SK-N-SH (cell line): Measurements from ENCODE around the gene CACNA2D3. TPM values are rescaled to one million over a fixed set of nuclear protein-coding genes. Genes with fewer than 3 reads are reported as not detected.

Source experiments
- CTCF ChIA-PET: fragments of 300-600, 350-600 bp; formaldehyde crosslinking; extraction: SDS; loops from one replicate; lab custom pipeline; 2021; lab: Yijun Ruan, JAX
- POLR2A ChIA-PET: fragments of 350-600 bp; sonication (Branson Sonifier 250); formaldehyde crosslinking; extraction: SDS; loops from one replicate; lab custom pipeline; 2020; ENCODE audit warnings: antibody characterized with exemption, inconsistent platforms; lab: Yijun Ruan, JAX
- DNase-seq: peaks from one replicate; pipeline ENCODE4 v3.0.0; 2012
- H2AFZ ChIP-seq: fragments of 200-600 bp; sonication (generic); 2 replicates; pipeline ENCODE4 v1.8.1; 2016; ENCODE audit warnings: antibody characterized with exemption, mild to moderate bottlenecking, low read depth
- H3F3A ChIP-seq: fragments of 200-600 bp; sonication (generic); replicated peaks from 2 replicates; pipeline ENCODE3; 2016; ENCODE audit warnings: antibody characterized with exemption, mild to moderate bottlenecking; ENCODE audit not compliant: insufficient read depth
- H3K27ac ChIP-seq, 2 experiments: fragments of 200-500 bp in 1 of 2; fragments of 200-600 bp in 1 of 2; sonication (Bioruptor generic) in 1 of 2; sonication (generic), shearing (Covaris generic) in 1 of 2; 2 replicates each; pipeline versions ENCODE4 v1.5.1 to v1.6.1; 2014 to 2016; ENCODE audit warnings: low read depth in 2 of 2, inconsistent platforms in 1 of 2, low read length in 1 of 2, mild to moderate bottlenecking in 1 of 2, mixed read lengths in 1 of 2
- H3K27me3 ChIP-seq: fragments of 200-600 bp; sonication (generic), shearing (Covaris generic); 2 replicates; pipeline ENCODE4 v1.6.1; 2016; ENCODE audit warnings: mixed run types; ENCODE audit not compliant: insufficient read depth
- H3K36me3 ChIP-seq, 2 experiments: fragments of 200-500 bp in 1 of 2; fragments of 200-600 bp in 1 of 2; sonication (Bioruptor generic) in 1 of 2; sonication (generic) in 1 of 2; replicated peaks in 1 of 2; 2 replicates each; pipeline versions ENCODE3 to v1.5.1; 2014 to 2016; ENCODE audit warnings: low read length in 1 of 2, mild to moderate bottlenecking in 1 of 2; ENCODE audit not compliant: insufficient read depth in 2 of 2, control insufficient read depth in 1 of 2
- H3K4me1 ChIP-seq, 2 experiments: fragments of 200-500 bp in 1 of 2; fragments of 200-600 bp in 1 of 2; sonication (Bioruptor generic) in 1 of 2; sonication (generic), shearing (Covaris generic) in 1 of 2; 2 replicates each; pipeline versions ENCODE4 v1.5.1 to v1.6.1; 2014 to 2016; ENCODE audit warnings: low read depth in 1 of 2, low read length in 1 of 2, mixed run types in 1 of 2; ENCODE audit not compliant: insufficient read depth in 2 of 2, control insufficient read depth in 1 of 2
- H3K4me2 ChIP-seq: fragments of 200-600 bp; sonication (generic), shearing (Covaris generic); 2 replicates; pipeline ENCODE4 v1.6.1; 2017; ENCODE audit warnings: mixed run types
- H3K4me3 ChIP-seq, 2 experiments: fragments of 200-500 bp in 1 of 2; fragments of 200-600 bp in 1 of 2; sonication (Bioruptor generic) in 1 of 2; sonication (generic), shearing (Covaris generic) in 1 of 2; 2 replicates each; pipeline versions ENCODE4 v1.5.1 to v1.8.1; 2014 to 2016; ENCODE audit warnings: low read depth in 2 of 2, inconsistent platforms in 1 of 2, low read length in 1 of 2, mild to moderate bottlenecking in 1 of 2, mixed read lengths in 1 of 2, moderate library complexity in 1 of 2
- H3K79me2 ChIP-seq: fragments of 200-600 bp; sonication (generic); 2 replicates; pipeline ENCODE4 v1.8.1; 2017; ENCODE audit warnings: mild to moderate bottlenecking; ENCODE audit not compliant: insufficient read depth
- H3K9ac ChIP-seq: fragments of 200-600 bp; sonication (generic); 2 replicates; pipeline ENCODE4 v1.6.1; 2017; ENCODE audit warnings: mixed run types
- H3K9me2 ChIP-seq: fragments of 200-600 bp; sonication (generic); 2 replicates; pipeline ENCODE4 v1.6.1; 2017; ENCODE audit warnings: mixed run types
- H3K9me3 ChIP-seq: fragments of 200-600 bp; sonication (generic); 2 replicates; pipeline ENCODE4 v1.6.1; 2017; ENCODE audit warnings: mixed run types, mild to moderate bottlenecking, moderate library complexity
- H4K20me1 ChIP-seq: fragments of 200-600 bp; sonication (generic); 2 replicates; pipeline ENCODE4 v1.6.1; 2017; ENCODE audit warnings: mild to moderate bottlenecking, mixed run types; ENCODE audit not compliant: insufficient read depth
- CTCF ChIP-seq: fragments of 200-600 bp; sonication (generic); IDR thresholded peaks from 2 replicates; pipeline ENCODE4 v1.6.1; 2017; ENCODE audit warnings: antibody characterized with exemption, mild to moderate bottlenecking, moderate library complexity
- ELF1 ChIP-seq: IDR thresholded peaks from 2 replicates; pipeline ENCODE4 v1.4.0; 2012
- EP300 ChIP-seq, 2 experiments: IDR thresholded peaks; 2 replicates each; pipeline versions ENCODE4 v1.4.0 to v1.6.1; 2012; ENCODE audit warnings: borderline replicate concordance in 1 of 2, low read depth in 1 of 2, low read length in 1 of 2
- FOSL2 ChIP-seq: IDR thresholded peaks from 2 replicates; pipeline ENCODE4 v1.4.0; 2012; ENCODE audit warnings: low read depth, mild to moderate bottlenecking, moderate library complexity, borderline replicate concordance
- GABPA ChIP-seq: IDR thresholded peaks from 2 replicates; pipeline ENCODE4 v1.4.0; 2012; ENCODE audit warnings: low read depth, mild to moderate bottlenecking
- GATA2 ChIP-seq: sonication (generic); formaldehyde crosslinking; IDR thresholded peaks from 2 replicates; pipeline ENCODE4 v1.5.0; 2020; ENCODE audit warnings: mild to moderate bottlenecking, missing genetic modification reagents
- MXI1 ChIP-seq: IDR thresholded peaks from 2 replicates; pipeline ENCODE4 v1.6.1; 2012; ENCODE audit warnings: mild to moderate bottlenecking, low read depth, low read length, improper control_type of control experiment
- NRF1 ChIP-seq: IDR thresholded peaks from 2 replicates; pipeline ENCODE4 v1.6.1; 2012; ENCODE audit warnings: low read depth, mild to moderate bottlenecking, low read length
- PBX3 ChIP-seq: IDR thresholded peaks from 2 replicates; pipeline ENCODE4; 2012
- RCOR1 ChIP-seq: fragments of 150-350 bp; IDR thresholded peaks from 2 replicates; pipeline ENCODE4 v1.6.1; 2017; ENCODE audit warnings: antibody characterized with exemption, low read length
- RFX5 ChIP-seq: IDR thresholded peaks from 2 replicates; pipeline ENCODE4 v1.6.1; 2012; ENCODE audit warnings: mild to moderate bottlenecking, improper control_type of control experiment, low read length
- SMC3 ChIP-seq: IDR thresholded peaks from 2 replicates; pipeline ENCODE4 v1.6.1; 2012; ENCODE audit warnings: low read depth, low read length, improper control_type of control experiment
- TAF1 ChIP-seq: IDR thresholded peaks from 2 replicates; pipeline ENCODE4 v1.6.1; 2012; ENCODE audit warnings: low read depth, mild to moderate bottlenecking, low read length, moderate library complexity, borderline replicate concordance
- TCF12 ChIP-seq: IDR thresholded peaks from 2 replicates; pipeline ENCODE4 v1.4.0; 2012
- TEAD4 ChIP-seq: IDR thresholded peaks from 2 replicates; pipeline ENCODE4 v1.4.0; 2012; ENCODE audit warnings: mild to moderate bottlenecking, borderline replicate concordance; ENCODE audit not compliant: insufficient read depth
- YY1 ChIP-seq: IDR thresholded peaks from 2 replicates; pipeline ENCODE4 v1.4.0; 2012; ENCODE audit warnings: low read depth, mild to moderate bottlenecking
- WGBS: methylation state at CpG from one replicate; pipeline ENCODE4 v1.1.6; 2017; ENCODE audit warnings: low lambda C conversion rate; 5-methylcytosine and 5-hydroxymethylcytosine counted together
- polyA plus RNA-seq, 3 experiments: library from polyadenylated mRNA; depleted of rRNA; stranded (reverse); fragments of >200 nt; gene quantifications; 2 replicates each; pipeline ENCODE4 v1.2.3, GENCODE V29; 2012
- TF ChIP-seq, protein P1 (sequence below): fragments of 150-350 bp; IDR thresholded peaks from 2 replicates; pipeline ENCODE4 v1.6.1; 2016; ENCODE audit warnings: mild to moderate bottlenecking, low read depth, low read length
- TF ChIP-seq, protein P2 (sequence below): IDR thresholded peaks from 2 replicates; pipeline ENCODE4 v1.4.0; 2012; ENCODE audit warnings: low read depth, borderline replicate concordance
- TF ChIP-seq, protein P3 (sequence below): IDR thresholded peaks from 2 replicates; pipeline ENCODE4 v1.4.0; 2012; ENCODE audit warnings: low read depth
- TF ChIP-seq, protein P4 (sequence below): IDR thresholded peaks from 2 replicates; pipeline ENCODE4 v1.4.0; 2012; ENCODE audit warnings: low read depth, borderline replicate concordance

CACNA2D3 gene
- polyA plus RNA-seq, 1 of the 3 experiments (the other 2 are of a cell fraction) = 0.15 TPM

DNA sequence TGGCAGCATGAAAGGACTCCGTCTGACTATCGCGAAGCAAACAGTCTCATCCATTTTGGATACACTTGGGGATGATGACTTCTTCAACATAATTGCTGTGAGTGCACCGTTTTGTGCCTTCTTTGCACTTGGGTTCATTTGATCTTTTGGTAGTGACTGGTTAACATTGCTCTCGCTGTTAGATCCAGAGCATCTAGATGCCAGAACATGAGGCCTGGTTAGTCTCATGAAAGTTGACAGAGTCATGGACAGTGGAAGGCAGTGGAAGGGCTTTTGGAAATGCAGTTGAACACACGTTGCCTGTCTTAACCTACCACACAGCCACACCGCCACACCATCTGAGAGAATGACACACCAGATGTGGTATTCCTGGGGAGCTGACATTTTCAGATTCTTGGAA is 447.7 kb downstream of the CACNA2D3 start:
- POLR2A ChIA-PET = no interaction called here
- no peaks in the 10 kb centered on the region for H3K9me2 ChIP-seq
- H3K36me3 ChIP-seq = no peaks in the 10 kb centered on the region
- 41% methylated on average over 7 of the region's 7 CpGs for WGBS
- no peak overlapping the region for H3K4me2 ChIP-seq
- no peak overlapping the region for H2AFZ ChIP-seq
- CTCF ChIA-PET = no interaction called here
- no peaks in the 10 kb centered on the region for H3K9me3 ChIP-seq
- no peak overlapping the region for H3K4me3 ChIP-seq
- no peak for DNase-seq
- no peaks in the 10 kb centered on the region for H3K79me2 ChIP-seq
- TF ChIP-seq FOSL2 = no peak
- TF ChIP-seq CTCF = no peak
- no peak for TF ChIP-seq SMC3
- TF ChIP-seq GATA2 (CRISPR knock-in tag) = no peak
- TF ChIP-seq, protein P1, sequence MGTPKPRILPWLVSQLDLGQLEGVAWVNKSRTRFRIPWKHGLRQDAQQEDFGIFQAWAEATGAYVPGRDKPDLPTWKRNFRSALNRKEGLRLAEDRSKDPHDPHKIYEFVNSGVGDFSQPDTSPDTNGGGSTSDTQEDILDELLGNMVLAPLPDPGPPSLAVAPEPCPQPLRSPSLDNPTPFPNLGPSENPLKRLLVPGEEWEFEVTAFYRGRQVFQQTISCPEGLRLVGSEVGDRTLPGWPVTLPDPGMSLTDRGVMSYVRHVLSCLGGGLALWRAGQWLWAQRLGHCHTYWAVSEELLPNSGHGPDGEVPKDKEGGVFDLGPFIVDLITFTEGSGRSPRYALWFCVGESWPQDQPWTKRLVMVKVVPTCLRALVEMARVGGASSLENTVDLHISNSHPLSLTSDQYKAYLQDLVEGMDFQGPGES = no peak
- TF ChIP-seq TCF12 = no peak
- no peak for TF ChIP-seq MXI1
- TF ChIP-seq, protein P2, sequence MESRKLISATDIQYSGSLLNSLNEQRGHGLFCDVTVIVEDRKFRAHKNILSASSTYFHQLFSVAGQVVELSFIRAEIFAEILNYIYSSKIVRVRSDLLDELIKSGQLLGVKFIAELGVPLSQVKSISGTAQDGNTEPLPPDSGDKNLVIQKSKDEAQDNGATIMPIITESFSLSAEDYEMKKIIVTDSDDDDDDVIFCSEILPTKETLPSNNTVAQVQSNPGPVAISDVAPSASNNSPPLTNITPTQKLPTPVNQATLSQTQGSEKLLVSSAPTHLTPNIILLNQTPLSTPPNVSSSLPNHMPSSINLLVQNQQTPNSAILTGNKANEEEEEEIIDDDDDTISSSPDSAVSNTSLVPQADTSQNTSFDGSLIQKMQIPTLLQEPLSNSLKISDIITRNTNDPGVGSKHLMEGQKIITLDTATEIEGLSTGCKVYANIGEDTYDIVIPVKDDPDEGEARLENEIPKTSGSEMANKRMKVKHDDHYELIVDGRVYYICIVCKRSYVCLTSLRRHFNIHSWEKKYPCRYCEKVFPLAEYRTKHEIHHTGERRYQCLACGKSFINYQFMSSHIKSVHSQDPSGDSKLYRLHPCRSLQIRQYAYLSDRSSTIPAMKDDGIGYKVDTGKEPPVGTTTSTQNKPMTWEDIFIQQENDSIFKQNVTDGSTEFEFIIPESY = no peak
- no peak for TF ChIP-seq YY1
- TF ChIP-seq RCOR1 = no peak
- TF ChIP-seq, protein P3, sequence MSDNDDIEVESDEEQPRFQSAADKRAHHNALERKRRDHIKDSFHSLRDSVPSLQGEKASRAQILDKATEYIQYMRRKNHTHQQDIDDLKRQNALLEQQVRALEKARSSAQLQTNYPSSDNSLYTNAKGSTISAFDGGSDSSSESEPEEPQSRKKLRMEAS = no peak
- TF ChIP-seq PBX3 = no peak
- no peak for TF ChIP-seq NRF1
- no peak for TF ChIP-seq TEAD4
- no peak for TF ChIP-seq GABPA
- no peak for TF ChIP-seq ELF1
- TF ChIP-seq, protein P4, sequence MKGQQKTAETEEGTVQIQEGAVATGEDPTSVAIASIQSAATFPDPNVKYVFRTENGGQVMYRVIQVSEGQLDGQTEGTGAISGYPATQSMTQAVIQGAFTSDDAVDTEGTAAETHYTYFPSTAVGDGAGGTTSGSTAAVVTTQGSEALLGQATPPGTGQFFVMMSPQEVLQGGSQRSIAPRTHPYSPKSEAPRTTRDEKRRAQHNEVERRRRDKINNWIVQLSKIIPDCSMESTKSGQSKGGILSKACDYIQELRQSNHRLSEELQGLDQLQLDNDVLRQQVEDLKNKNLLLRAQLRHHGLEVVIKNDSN = no peak
- TF ChIP-seq RFX5 = no peak
- TF ChIP-seq EP300 (IDR thresholded peaks at IDR 0.05; ENCODE audit: borderline replicate concordance in 1 of 2, low read depth in 1 of 2, low read length in 1 of 2) = no peak
- no peak for TF ChIP-seq TAF1
- H4K20me1 ChIP-seq = no peaks in the 10 kb centered on the region
- peaks cover 0 to 5% of the 10 kb centered on the region in 2 experiments; a peak in 1 of 4 replicates for H3K4me1 ChIP-seq
- H3F3A ChIP-seq = no peaks in the 10 kb centered on the region
- no peak overlapping the region for H3K27ac ChIP-seq
- H3K27me3 ChIP-seq = no peaks in the 10 kb centered on the region
- no peak overlapping the region for H3K9ac ChIP-seq
